ENCODE data around the gene THRB.

GRCh38 chr3:24435584-24435983, 59.1 kb downstream of the THRB start:
- TF ChIP-seq CTCF (IDR thresholded peaks at IDR 0.05) (no peak), POLR2A (IDR thresholded peaks at IDR 0.05) (no peak), EP300 (IDR thresholded peaks at IDR 0.05) (no peak)
